Measurements from ENCODE around the gene ZC3H12C. TPM values are rescaled to one million over a fixed set of nuclear protein-coding genes. Genes with fewer than 3 reads are reported as not detected.
"Not testable (repeated sequence)": the region's sequence is repeated elsewhere in the genome, so short reads cannot be mapped to it uniquely, and the experiment has no call there.

ZC3H12C gene
- 6.0 and 6.7 TPM in 2 replicates for total RNA-seq (2014; rRNA removed; shearing (Covaris generic))

GRCh38 chr11:110092515-110093406 lies at the start of gene ZC3H12C:
Gene ZC3H12C, plus strand, starts transcription at chr11:110093392. Its CDS starts 20 bp downstream, at chr11:110093412.
- Histone ChIP-seq H3K9me3 (replicated peaks) (no peaks in the 10 kb centered on the region), H3K27me3 (no peaks in the 10 kb centered on the region), H3K4me3 (peak within 1 kb of the TSS; percentile 96), H3K27ac (peak within 1 kb of the TSS; percentile 82), H3K4me1 (no peaks in the 10 kb centered on the region), H3K36me3 (no peaks in the 10 kb centered on the region)
- peak; percentile 81 to 84 for DNase-seq

GRCh38 chr11:110044226-110044968 lies 48.8 kb upstream of the ZC3H12C start:
- Histone ChIP-seq H3K9me3 (replicated peaks) (no peaks in the 10 kb centered on the region), H3K4me3 (no peak overlapping the region), H3K27me3 (no peaks in the 10 kb centered on the region), H3K36me3 (no peaks in the 10 kb centered on the region), H3K27ac (no peak overlapping the region), H3K4me1 (no peaks in the 10 kb centered on the region)
- DNase-seq = no peak

GRCh38 chr11:110046775-110047380 lies 46.3 kb upstream of the ZC3H12C start:
- Histone ChIP-seq H3K27ac (no peak overlapping the region), H3K36me3 (no peaks in the 10 kb centered on the region), H3K9me3 (replicated peaks) (no peaks in the 10 kb centered on the region), H3K4me1 (no peaks in the 10 kb centered on the region), H3K27me3 (no peaks in the 10 kb centered on the region), H3K4me3 (no peak overlapping the region)
- DNase-seq = no peak

GRCh38 chr11:110049501-110050200 lies 43.5 kb upstream of the ZC3H12C start:
- DNase-seq = no peak
- Histone ChIP-seq H3K27me3 (no peaks in the 10 kb centered on the region), H3K36me3 (no peaks in the 10 kb centered on the region), H3K4me1 (no peaks in the 10 kb centered on the region), H3K27ac (no peak overlapping the region), H3K4me3 (no peak overlapping the region), H3K9me3 (replicated peaks) (no peaks in the 10 kb centered on the region)

DNA sequence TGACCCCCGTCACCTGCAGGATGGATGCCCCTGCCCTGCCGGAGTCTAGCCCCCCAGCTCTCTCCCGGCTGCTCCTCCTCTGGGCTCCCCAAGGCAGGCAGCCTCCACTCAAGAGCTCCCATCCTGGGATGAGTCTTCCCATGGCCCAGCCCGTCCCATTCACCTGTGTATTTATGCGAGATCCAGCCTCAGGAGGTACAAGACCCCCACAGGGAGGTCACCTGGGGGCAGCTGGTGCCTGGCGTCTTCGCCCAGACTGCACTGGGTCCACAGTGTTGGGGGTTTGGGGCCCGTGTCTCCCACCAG lies 43.0 kb upstream of the ZC3H12C start:
- Histone ChIP-seq H3K36me3 (no peaks in the 10 kb centered on the region), H3K4me3 (no peak overlapping the region), H3K27me3 (no peaks in the 10 kb centered on the region), H3K9me3 (replicated peaks) (no peaks in the 10 kb centered on the region), H3K4me1 (no peaks in the 10 kb centered on the region), H3K27ac (no peak overlapping the region)
- DNase-seq = no peak

DNA sequence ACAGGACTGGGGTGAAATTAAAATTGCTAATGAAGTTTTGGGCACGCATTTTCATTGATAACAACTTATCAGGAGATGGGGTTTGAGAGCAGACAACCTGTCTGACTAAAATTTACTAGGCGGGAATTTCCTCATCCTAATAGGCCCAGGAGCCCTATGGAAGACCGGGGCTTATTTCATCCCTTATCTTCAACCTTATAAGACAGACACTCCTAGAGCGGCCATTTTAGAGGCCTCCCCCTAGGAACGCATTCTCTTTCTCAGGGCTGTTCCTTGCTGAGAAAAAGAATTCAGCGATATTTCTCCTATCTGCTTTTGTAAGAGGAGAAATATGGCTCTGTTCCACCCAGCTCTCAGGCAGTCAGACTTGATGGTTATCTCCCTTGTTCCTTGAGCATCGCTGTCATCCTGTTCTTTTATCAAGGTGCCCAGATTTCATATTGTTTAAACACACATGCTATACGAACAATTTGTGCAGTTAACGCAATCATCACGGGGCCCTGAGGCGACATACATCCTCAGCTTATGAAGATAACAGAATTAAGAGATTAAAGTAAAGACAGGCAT lies 39.3 kb upstream of the ZC3H12C start:
- H3K4me1 ChIP-seq = no peaks in the 10 kb centered on the region

GRCh38 chr11:110056956-110057355 lies 36.2 kb upstream of the ZC3H12C start:
- Histone ChIP-seq H3K4me3 (no peak overlapping the region), H3K9me3 (replicated peaks) (no peaks in the 10 kb centered on the region), H3K27ac (no peak overlapping the region), H3K27me3 (no peaks in the 10 kb centered on the region), H3K4me1 (no peaks in the 10 kb centered on the region), H3K36me3 (no peaks in the 10 kb centered on the region)
- DNase-seq = no peak

More for the DNA sequence above, 39.3 kb upstream of the ZC3H12C start:
- Histone ChIP-seq H3K27ac (no peak overlapping the region), H3K36me3 (no peaks in the 10 kb centered on the region), H3K4me3 (no peak overlapping the region), H3K27me3 (no peaks in the 10 kb centered on the region), H3K9me3 (replicated peaks) (no peaks in the 10 kb centered on the region)
- DNase-seq = no peak

GRCh38 chr11:110059706-110060463 lies 33.3 kb upstream of the ZC3H12C start:
- H3K36me3 ChIP-seq = no peaks in the 10 kb centered on the region
- H3K4me1 ChIP-seq = no peaks in the 10 kb centered on the region
- no peaks in the 10 kb centered on the region for H3K27me3 ChIP-seq
- no peak overlapping the region for H3K27ac ChIP-seq
- H3K9me3 ChIP-seq (replicated peaks) = no peaks in the 10 kb centered on the region
- no peak overlapping the region for H3K4me3 ChIP-seq
- DNase-seq = no peak

DNA sequence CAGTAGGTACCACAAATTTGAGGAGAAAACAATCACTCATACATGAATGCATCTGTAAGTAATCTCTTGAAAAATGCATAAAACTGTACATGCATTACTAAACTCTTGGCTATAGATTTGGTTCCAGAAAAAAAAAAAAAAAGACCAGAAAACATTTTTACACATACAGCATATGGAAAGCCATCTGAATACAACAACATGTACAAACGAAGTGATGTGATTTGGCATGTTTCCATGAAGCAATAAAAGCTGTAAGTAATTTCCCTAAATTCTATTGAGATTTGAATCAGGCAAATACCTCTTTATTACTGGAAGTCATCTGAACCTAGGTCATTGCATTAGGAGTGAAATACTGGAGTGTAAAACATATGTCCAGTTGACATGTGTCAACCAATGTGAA lies 31.9 kb upstream of the ZC3H12C start:
- Histone ChIP-seq H3K4me3 (no peak overlapping the region), H3K27ac (no peak overlapping the region), H3K36me3 (no peaks in the 10 kb centered on the region), H3K4me1 (no peaks in the 10 kb centered on the region), H3K9me3 (replicated peaks) (no peaks in the 10 kb centered on the region), H3K27me3 (no peaks in the 10 kb centered on the region)
- DNase-seq = no peak

GRCh38 chr11:110062247-110062646 lies 30.9 kb upstream of the ZC3H12C start:
- Histone ChIP-seq H3K4me1 (no peaks in the 10 kb centered on the region), H3K36me3 (no peaks in the 10 kb centered on the region), H3K27ac (no peak overlapping the region), H3K27me3 (no peaks in the 10 kb centered on the region), H3K4me3 (no peak overlapping the region), H3K9me3 (replicated peaks) (no peaks in the 10 kb centered on the region)
- no peak for DNase-seq

DNA sequence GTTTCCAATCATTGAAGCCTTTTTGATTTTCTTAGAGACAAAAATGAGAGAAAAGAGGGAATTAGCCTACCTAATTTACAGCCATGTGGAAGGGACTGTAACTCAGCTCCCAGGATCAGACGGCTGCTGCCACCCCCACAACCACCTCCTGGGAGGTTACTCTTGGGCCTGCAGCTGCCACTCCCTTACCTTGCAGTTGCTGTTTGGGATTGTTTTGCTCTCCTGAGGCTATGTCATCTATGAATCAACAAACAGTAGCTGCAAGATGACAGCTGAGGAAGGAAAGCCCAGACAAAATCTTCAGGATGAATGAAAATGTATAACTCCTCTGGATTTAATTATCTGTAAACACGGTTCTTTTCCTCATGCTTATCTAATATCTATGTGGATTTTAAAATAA lies 28.0 kb upstream of the ZC3H12C start:
- Histone ChIP-seq H3K9me3 (replicated peaks) (no peaks in the 10 kb centered on the region), H3K4me3 (no peak overlapping the region), H3K4me1 (peaks cover 14% of the 10 kb centered on the region), H3K36me3 (no peaks in the 10 kb centered on the region), H3K27ac (no peak overlapping the region), H3K27me3 (no peaks in the 10 kb centered on the region)
- peak; percentile 23 to 38 for DNase-seq

DNA sequence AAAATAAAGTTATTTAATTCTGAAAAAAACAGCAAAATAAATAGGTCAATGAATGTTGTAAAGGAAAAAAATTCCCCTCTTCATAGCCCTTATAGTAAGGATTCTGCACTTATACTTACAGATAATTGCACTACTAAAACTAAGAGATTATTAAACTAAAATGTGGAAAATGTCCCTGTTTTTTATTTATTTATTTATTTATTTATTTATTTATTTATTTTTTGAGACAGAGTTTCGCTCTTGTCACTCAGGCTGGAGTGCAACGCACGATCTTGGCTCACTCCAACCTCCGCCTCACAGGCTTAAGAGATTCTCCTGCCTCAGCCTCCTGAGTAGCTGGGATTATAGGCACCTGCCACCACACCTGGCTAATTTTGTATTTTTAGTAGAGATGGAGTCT lies 25.2 kb upstream of the ZC3H12C start:
- not testable (repeated sequence) for H3K27me3 ChIP-seq; H3K27ac ChIP-seq; H3K4me3 ChIP-seq; H3K36me3 ChIP-seq; H3K9me3 ChIP-seq (replicated peaks); DNase-seq
- H3K4me1 ChIP-seq = peaks cover 14% of the 10 kb centered on the region

DNA sequence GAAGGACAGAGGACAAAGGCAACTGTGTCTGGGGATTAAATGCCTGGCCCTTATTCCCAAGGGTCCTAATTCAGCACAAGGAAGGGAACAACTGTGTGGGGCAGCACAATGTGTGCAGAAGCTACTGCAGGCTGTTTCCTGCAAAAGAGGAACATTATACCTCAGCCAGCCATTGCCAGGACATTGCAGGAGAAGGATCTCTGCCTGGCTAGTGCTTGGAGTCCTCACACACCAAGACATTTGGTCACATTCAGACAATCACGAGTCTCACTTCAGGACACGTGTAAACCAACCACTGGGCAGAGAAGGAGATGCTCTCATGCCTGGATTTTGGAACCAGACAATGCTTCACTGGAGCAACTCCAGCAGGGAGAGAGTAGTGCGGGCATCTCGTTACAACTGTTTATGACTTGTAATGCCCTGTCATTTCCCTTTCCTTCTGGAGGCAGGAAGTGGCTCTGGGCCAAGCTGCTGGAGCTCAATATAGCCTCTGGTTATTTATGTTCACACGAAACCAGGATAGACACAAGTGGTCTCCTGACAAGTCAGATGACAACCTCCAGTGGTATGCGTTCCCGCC lies 23.9 kb upstream of the ZC3H12C start:
- Histone ChIP-seq H3K27me3 (no peaks in the 10 kb centered on the region), H3K27ac (peak overlapping the region; percentile 65), H3K36me3 (no peaks in the 10 kb centered on the region), H3K4me3 (peak overlapping the region; percentile 24), H3K4me1 (peaks cover 14% of the 10 kb centered on the region), H3K9me3 (replicated peaks) (no peaks in the 10 kb centered on the region)
- DNase-seq = peak; percentile 71 to 83

Data from SJCRH30 (cell line).